HG03520 (cell line): ENCODE measurements around the gene WLS.

Experiments
- ATAC-seq: cut with Tn5 transposase; IDR thresholded peaks from one replicate; pipeline ENCODE4 v1.9.1; 2021; ENCODE audit warnings: mild to moderate bottlenecking, moderate library complexity; ENCODE audit not compliant: unreplicated experiment

WLS gene

GRCh38 chr1:68103011-68103545 is 129.2 kb downstream of the WLS start:
- ATAC-seq = no peak

GRCh38 chr1:68101829-68102228 is 130.5 kb downstream of the WLS start:
- no peak for ATAC-seq

- ATAC-seq = no peak
These were observed 131.8 kb downstream of the WLS start for GRCh38 chr1:68100571-68100970.

GRCh38 chr1:68093737-68094136 is 138.6 kb downstream of the WLS start:
- ATAC-seq = no peak

GRCh38 chr1:68087184-68087583 is 145.1 kb downstream of the WLS start:
- no peak for ATAC-seq

- no peak for ATAC-seq
These were observed 146.6 kb downstream of the WLS start for GRCh38 chr1:68085752-68086151.

GRCh38 chr1:68083686-68084085 is 148.6 kb downstream of the WLS start:
- no peak for ATAC-seq

- ATAC-seq = no peak
These were observed 150.5 kb downstream of the WLS start for GRCh38 chr1:68081775-68082283.

- no peak for ATAC-seq
These were observed 153.7 kb downstream of the WLS start for GRCh38 chr1:68078647-68079046.
